ENCODE results near the gene ARHGAP8. TPM values are rescaled to one million over a fixed set of nuclear protein-coding genes. Genes with fewer than 3 reads are reported as not detected.
"Not testable (repeated sequence)": the region's sequence is repeated elsewhere in the genome, so short reads cannot be mapped to it uniquely, and the experiment has no call there.

The ARHGAP8 gene
- total RNA-seq, 1 donor from 2014 or later, result 0.07 TPM

- no peak for DNase-seq (ENCODE audit: low read depth, low spot score)
These were observed 132.8 kb downstream of the ARHGAP8 start for GRCh38 chr22:44884968-44885805.

- no peak for DNase-seq (ENCODE audit: low read depth, low spot score)
These were observed 133.5 kb downstream of the ARHGAP8 start for GRCh38 chr22:44885806-44886360.

GRCh38 chr22:44887941-44888366, 135.6 kb downstream of the ARHGAP8 start:
- no peak for DNase-seq (ENCODE audit: low read depth, low spot score)

GRCh38 chr22:44888491-44889254, 136.3 kb downstream of the ARHGAP8 start:
- DNase-seq (ENCODE audit: low read depth, low spot score), result no peak

GRCh38 chr22:44889255-44889878, 137.0 kb downstream of the ARHGAP8 start:
- no peak for DNase-seq (ENCODE audit: low read depth, low spot score)

- DNase-seq (ENCODE audit: low read depth, low spot score), result no peak
These were observed 138.3 kb downstream of the ARHGAP8 start for GRCh38 chr22:44890416-44891292.

GRCh38 chr22:44891293-44891747, 138.9 kb downstream of the ARHGAP8 start:
- no peak for DNase-seq (ENCODE audit: low read depth, low spot score)

GRCh38 chr22:44891791-44892190, 139.4 kb downstream of the ARHGAP8 start:
- DNase-seq (ENCODE audit: low read depth, low spot score), result no peak

- no peak for DNase-seq (ENCODE audit: low read depth, low spot score)
These were observed 139.9 kb downstream of the ARHGAP8 start for GRCh38 chr22:44892243-44892642.

GRCh38 chr22:44892803-44893730, 140.7 kb downstream of the ARHGAP8 start:
- no peak for DNase-seq (ENCODE audit: low read depth, low spot score)

- no peak for DNase-seq (ENCODE audit: low read depth, low spot score)
These were observed 141.3 kb downstream of the ARHGAP8 start for GRCh38 chr22:44893731-44894080.

- no peak for DNase-seq (ENCODE audit: low read depth, low spot score)
These were observed 141.9 kb downstream of the ARHGAP8 start for GRCh38 chr22:44894321-44894720.

GRCh38 chr22:44894782-44895181, 142.4 kb downstream of the ARHGAP8 start:
- no peak for DNase-seq (ENCODE audit: low read depth, low spot score)

GRCh38 chr22:44895296-44896055, 143.1 kb downstream of the ARHGAP8 start:
- DNase-seq (ENCODE audit: low read depth, low spot score), result no peak

- no peak for DNase-seq (ENCODE audit: low read depth, low spot score)
These were observed 145.9 kb downstream of the ARHGAP8 start for GRCh38 chr22:44898236-44898635.

GRCh38 chr22:44901301-44901700, 148.9 kb downstream of the ARHGAP8 start:
- no peak for DNase-seq (ENCODE audit: low read depth, low spot score)

GRCh38 chr22:44903164-44903563, 150.8 kb downstream of the ARHGAP8 start:
- not testable (repeated sequence) for DNase-seq (ENCODE audit: low read depth, low spot score)

GRCh38 chr22:44904492-44905152, 152.2 kb downstream of the ARHGAP8 start:
- DNase-seq (ENCODE audit: low read depth, low spot score), result not testable (repeated sequence)
